ENCODE measurements around the gene ALOXE3. TPM values are rescaled to one million over a fixed set of nuclear protein-coding genes. Genes with fewer than 3 reads are reported as not detected.

ALOXE3 gene
- polyA plus RNA-seq, 3 donors: not detected

DNA sequence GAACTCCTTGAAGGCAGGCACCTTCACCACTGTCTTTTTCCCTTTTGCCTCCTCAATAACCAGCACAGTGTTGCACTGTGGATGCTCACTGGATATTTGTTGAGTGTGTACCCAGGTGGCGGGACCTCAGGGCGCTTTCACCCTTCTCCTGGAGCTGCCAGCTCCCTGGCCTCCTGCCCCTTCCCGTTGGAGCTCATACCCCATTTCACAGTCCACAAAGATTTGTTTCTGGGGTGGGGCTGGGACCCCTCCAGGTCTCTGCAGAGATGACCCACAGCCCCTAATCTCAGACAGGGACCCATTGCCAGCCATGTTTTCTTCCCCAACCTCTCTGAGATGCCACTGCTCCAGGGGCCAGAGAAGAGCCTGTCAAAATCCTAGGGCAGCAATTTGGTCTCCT is 43.2 kb downstream of the ALOXE3 start:
- no CpG with 5 or more reads among the region's 3 CpGs for WGBS (ENCODE audit: insufficient coverage)
- peak overlapping the region in 1 of 2 donors; percentile 95 for H3K4me3 Mint-ChIP-seq

DNA sequence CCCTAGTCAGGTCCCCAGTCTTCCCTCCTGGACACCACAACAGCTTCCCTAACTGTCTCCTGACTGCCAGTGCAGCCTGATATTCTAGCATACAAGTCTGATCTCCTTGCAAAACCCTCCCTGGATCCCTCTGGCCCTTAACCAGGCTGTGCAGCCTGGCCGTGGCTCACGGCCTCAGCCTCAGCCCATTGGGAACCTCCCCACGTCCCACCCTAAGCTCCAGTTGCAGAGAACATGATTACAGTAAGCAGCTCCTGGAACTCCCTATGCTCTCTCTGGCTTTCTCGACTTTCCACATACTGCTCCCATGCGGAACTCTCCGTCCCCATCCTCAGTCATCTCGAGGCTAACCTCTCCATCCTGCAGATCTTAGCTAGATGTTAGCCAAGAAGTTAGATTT is 43.8 kb downstream of the ALOXE3 start:
- WGBS (ENCODE audit: insufficient coverage): 92% methylated on average over 6 of the region's 7 CpGs
- DNase-seq: no peak
- TF ChIP-seq, protein P1, sequence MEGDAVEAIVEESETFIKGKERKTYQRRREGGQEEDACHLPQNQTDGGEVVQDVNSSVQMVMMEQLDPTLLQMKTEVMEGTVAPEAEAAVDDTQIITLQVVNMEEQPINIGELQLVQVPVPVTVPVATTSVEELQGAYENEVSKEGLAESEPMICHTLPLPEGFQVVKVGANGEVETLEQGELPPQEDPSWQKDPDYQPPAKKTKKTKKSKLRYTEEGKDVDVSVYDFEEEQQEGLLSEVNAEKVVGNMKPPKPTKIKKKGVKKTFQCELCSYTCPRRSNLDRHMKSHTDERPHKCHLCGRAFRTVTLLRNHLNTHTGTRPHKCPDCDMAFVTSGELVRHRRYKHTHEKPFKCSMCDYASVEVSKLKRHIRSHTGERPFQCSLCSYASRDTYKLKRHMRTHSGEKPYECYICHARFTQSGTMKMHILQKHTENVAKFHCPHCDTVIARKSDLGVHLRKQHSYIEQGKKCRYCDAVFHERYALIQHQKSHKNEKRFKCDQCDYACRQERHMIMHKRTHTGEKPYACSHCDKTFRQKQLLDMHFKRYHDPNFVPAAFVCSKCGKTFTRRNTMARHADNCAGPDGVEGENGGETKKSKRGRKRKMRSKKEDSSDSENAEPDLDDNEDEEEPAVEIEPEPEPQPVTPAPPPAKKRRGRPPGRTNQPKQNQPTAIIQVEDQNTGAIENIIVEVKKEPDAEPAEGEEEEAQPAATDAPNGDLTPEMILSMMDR (IDR thresholded peaks at IDR 0.05): no peak
- intact Hi-C loops (cut with micrococcal nuclease): no loop called here
- H3K4me1 ChIP-seq (ENCODE audit: control insufficient read depth in 1 of 2, insufficient read depth in 2 of 2, low read length in 2 of 2): peaks cover 49% of the 10 kb centered on the region in 2 donors
- H3K36me3 Mint-ChIP-seq: peaks cover 11 to 21% of the 10 kb centered on the region in 2 donors
- no peaks in the 10 kb centered on the region for H4K20me1 ChIP-seq (ENCODE audit: insufficient read depth, low read length)
- no peak overlapping the region for H3K4me2 ChIP-seq (replicated peaks; ENCODE audit: extremely low read depth, low read length, poor library complexity, severe bottlenecking)
- H3K9me3 ChIP-seq (replicated peaks in 1 of 2; ENCODE audit: control insufficient read depth in 1 of 2, insufficient read depth in 1 of 2, low read length in 2 of 2): peaks cover 0 to 6% of the 10 kb centered on the region in 2 donors
- no peak overlapping the region for H3K27ac ChIP-seq (ENCODE audit: low read depth in 1 of 2, low read length in 2 of 2)
- H3K9me3 Mint-ChIP-seq: peaks cover 0 to 17% (median 7%) of the 10 kb centered on the region in 7 donors
- H3K27me3 Mint-ChIP-seq (ENCODE audit: low read depth in 3 of 3): peaks cover 58 to 69% (median 65%) of the 10 kb centered on the region in 3 donors
- H3K9ac ChIP-seq (ENCODE audit: insufficient read depth, low read length, poor library complexity, severe bottlenecking): no peak overlapping the region
- no peaks in the 10 kb centered on the region for H3K36me3 ChIP-seq (replicated peaks in 1 of 2; ENCODE audit: control insufficient read depth in 1 of 2, insufficient read depth in 2 of 2, low read length in 2 of 2)
- H3K27me3 ChIP-seq (ENCODE audit: control insufficient read depth in 2 of 2, insufficient read depth in 2 of 2, low read length in 2 of 2): peaks cover 5 to 68% of the 10 kb centered on the region in 2 donors
- H3K4me3 ChIP-seq (replicated peaks in 1 of 3; ENCODE audit: low read depth in 2 of 3, low read length in 3 of 3): no peak overlapping the region
- peak overlapping the region in 1 of 2 donors; percentile 95 for H3K4me3 Mint-ChIP-seq
- H3K27ac Mint-ChIP-seq: no peak overlapping the region
- H3K79me2 ChIP-seq (ENCODE audit: insufficient read depth, low read length): no peaks in the 10 kb centered on the region
- H2AFZ ChIP-seq (ENCODE audit: insufficient read depth, low read depth, low read length, poor library complexity, severe bottlenecking): no peak overlapping the region
- peaks cover 57% of the 10 kb centered on the region for H3K4me1 Mint-ChIP-seq

More for the DNA sequence above, 43.2 kb downstream of the ALOXE3 start:
- no peak overlapping the region for H3K4me2 ChIP-seq (replicated peaks; ENCODE audit: extremely low read depth, low read length, poor library complexity, severe bottlenecking)
- peaks cover 5 to 72% of the 10 kb centered on the region in 2 donors for H3K27me3 ChIP-seq (ENCODE audit: control insufficient read depth in 2 of 2, insufficient read depth in 2 of 2, low read length in 2 of 2)
- TF ChIP-seq, protein P1 (IDR thresholded peaks at IDR 0.05): no peak
- Mint-ChIP-seq H3K4me1 (peaks cover 57% of the 10 kb centered on the region), H3K36me3 (peaks cover 11 to 21% of the 10 kb centered on the region in 2 donors), H3K27ac (no peak overlapping the region), H3K9me3 (peaks cover 0 to 17% (median 7%) of the 10 kb centered on the region in 7 donors), H3K27me3 (ENCODE audit: low read depth in 3 of 3) (peaks cover 60 to 74% (median 66%) of the 10 kb centered on the region in 3 donors)
- intact Hi-C loops (cut with micrococcal nuclease): no loop called here
- H3K4me3 ChIP-seq (replicated peaks in 1 of 3; ENCODE audit: low read depth in 2 of 3, low read length in 3 of 3): no peak overlapping the region
- DNase-seq: no peak
- no peak overlapping the region for H3K27ac ChIP-seq (ENCODE audit: low read depth in 1 of 2, low read length in 2 of 2)
- no peak overlapping the region for H3K9ac ChIP-seq (ENCODE audit: insufficient read depth, low read length, poor library complexity, severe bottlenecking)
- no peaks in the 10 kb centered on the region for H3K79me2 ChIP-seq (ENCODE audit: insufficient read depth, low read length)
- H3K9me3 ChIP-seq (replicated peaks in 1 of 2; ENCODE audit: control insufficient read depth in 1 of 2, insufficient read depth in 1 of 2, low read length in 2 of 2): peaks cover 0 to 6% of the 10 kb centered on the region in 2 donors
- peaks cover 49% of the 10 kb centered on the region in 2 donors for H3K4me1 ChIP-seq (ENCODE audit: control insufficient read depth in 1 of 2, insufficient read depth in 2 of 2, low read length in 2 of 2)
- H3K36me3 ChIP-seq (replicated peaks in 1 of 2; ENCODE audit: control insufficient read depth in 1 of 2, insufficient read depth in 2 of 2, low read length in 2 of 2): no peaks in the 10 kb centered on the region
- H4K20me1 ChIP-seq (ENCODE audit: insufficient read depth, low read length): no peaks in the 10 kb centered on the region
- H2AFZ ChIP-seq (ENCODE audit: insufficient read depth, low read depth, low read length, poor library complexity, severe bottlenecking): no peak overlapping the region
